ENCODE results near the gene SCAPER.
"Not testable (repeated sequence)": the region's sequence is repeated elsewhere in the genome, so short reads cannot be mapped to it uniquely, and the experiment has no call there.

Gene SCAPER

DNA sequence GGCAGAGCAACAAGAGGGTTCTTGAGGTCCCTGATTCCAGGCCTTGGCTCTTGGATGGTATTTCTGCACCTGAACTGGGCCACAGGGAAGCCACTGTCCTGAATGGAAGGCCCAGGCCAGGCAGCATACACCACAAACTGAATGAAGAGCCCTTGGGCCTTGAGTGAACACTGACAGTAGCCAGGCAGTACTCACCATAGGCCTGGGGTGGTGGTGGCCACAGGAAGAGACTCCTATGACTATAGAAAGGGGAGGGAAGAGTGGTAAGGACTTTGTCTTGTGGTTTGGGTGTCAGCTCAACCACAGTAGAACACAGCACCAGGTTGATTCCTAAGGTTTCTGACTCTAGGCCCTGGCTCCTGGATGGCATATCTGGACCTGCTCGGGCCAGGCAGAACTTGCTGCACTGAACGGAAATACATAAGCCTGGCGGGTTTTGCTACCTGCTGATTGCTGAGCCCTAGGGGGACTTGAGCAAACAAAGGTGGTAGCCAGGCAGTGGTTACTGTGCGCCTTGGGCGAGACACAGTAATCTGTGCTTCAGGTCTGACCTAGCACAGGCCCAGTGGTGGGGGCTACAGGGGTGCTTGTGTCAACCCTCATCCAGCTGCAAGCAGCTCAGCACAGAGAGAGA, 327.1 kb downstream of the SCAPER start:
- no peak for DNase-seq (ENCODE audit: low read depth, low spot score)

DNA sequence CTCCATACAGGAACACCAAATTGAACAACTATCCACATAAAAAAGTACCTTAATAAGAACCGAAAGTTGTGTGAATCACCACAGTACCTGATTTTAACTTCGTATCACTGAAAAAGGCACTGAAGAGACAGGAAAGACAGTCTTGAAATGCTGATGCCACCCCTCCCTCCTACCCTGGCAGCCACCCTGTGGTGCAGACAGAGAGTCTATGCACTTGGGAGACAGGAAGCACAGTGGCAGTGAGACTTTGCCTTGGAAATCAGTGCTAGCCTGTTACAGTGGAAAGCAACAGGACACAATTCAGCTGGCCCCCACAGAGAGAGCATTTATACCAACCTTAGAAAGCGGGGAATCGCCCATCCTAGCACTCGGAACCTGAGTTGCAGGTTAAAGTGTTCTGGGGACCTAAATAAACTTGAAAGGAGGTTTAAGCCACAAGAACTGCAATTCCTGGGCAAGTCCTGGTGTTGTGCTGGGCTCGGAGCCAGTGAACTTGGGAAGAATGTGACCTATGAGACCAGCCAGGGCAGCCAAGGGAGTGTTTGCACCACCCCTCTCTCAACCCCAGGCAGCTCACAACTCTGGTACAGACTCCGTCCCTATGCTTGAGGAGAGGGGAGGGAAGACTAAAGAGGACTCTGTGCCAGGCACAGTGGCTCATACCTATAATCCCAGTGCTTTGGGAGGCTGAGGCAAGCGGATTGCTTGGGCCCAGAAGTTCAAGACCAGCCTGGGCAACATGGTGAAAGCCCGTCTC, 328.4 kb downstream of the SCAPER start:
- no peak for DNase-seq (ENCODE audit: low read depth, low spot score)

DNA sequence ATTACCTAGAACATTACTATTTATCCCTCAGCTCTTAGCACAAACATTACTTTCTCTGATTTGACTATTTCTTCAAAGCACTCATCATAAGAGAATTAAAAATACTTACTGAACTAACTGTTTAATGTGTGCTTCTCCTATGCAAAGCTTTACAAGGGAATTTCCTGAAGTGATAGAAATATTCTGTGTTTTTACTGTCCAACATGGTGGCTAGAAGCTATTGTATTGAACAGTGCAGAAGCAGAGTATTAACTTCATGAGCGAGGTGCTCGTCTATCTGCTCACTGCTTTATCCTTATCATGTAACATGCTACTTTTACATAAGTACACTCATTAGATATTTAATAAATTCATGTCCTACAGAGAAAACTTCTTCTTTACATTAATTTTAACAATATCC, 329.5 kb downstream of the SCAPER start:
- no peak for DNase-seq (ENCODE audit: low read depth, low spot score)

DNA sequence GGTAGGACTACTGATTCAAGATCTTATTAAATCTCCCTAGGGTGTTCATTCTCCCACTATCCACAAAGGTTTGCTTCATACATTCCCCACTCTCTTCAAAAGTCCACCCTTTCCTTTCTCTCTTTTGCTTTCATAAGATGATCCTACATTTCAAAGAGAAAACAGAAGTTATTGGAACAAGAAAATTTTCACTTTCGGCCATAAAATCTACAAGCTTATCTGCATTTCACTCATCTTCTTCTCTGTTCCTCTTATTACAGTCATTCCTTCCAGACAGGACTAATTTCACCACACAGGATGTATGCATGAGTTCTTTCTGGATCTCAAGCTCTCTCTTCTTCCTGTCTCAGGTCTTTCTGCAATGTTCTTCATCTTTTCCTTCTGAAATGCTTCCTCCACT, 329.9 kb downstream of the SCAPER start:
- no peak for DNase-seq (ENCODE audit: low read depth, low spot score)

DNA sequence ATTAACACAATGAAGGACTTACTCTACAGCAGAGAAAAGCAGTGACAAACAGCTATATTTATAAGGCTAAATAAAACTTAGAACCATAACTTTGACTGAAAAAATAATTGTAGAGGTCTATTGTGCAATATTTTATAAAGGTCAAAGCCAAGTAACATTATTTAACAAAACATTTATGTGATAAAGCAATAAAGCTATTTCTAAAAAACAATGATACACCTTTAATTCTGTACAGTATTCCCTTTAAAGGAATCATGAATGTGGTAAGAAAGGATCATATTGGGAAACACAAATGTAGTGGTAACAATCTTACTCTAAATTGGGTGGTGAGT, 332.2 kb downstream of the SCAPER start:
- no peak for DNase-seq (ENCODE audit: low read depth, low spot score)

DNA sequence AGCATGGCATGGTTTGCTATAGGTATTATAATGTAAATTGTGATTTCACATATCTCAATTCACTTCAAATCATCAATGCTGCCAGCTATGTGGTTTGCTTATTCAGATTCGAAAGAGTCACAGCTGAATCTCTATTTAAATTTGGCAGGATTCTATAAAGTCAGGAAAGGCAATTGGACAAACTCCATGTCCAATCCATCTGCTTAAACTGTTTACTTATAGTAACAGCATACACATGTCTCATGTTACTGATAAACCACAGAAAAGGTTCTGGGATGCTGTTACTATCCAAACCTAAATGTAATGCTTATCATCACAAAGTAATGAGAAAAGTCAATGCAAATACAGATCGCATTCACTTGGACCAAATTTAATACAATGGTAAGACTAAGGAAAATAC, 338.9 kb downstream of the SCAPER start:
- no peak for DNase-seq (ENCODE audit: low read depth, low spot score)

DNA sequence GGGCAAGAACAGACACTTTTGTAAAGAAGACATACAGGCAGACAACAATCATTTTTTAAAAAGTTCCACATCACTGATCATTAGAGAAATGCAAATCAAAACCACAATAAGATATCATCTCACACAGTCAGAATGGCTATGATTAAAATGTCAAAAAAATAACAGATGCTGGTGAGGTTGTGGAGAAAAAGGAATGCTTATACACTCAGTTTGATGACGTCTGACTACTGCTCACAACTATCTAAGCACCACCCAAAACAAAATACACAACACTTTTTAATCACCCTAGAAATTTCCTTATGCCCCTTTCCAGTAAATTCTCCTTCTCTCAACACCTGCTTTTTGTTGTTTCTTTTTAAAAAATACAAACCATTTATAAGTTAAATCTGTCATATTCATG, 339.8 kb downstream of the SCAPER start:
- DNase-seq (ENCODE audit: low read depth, low spot score) = no peak

DNA sequence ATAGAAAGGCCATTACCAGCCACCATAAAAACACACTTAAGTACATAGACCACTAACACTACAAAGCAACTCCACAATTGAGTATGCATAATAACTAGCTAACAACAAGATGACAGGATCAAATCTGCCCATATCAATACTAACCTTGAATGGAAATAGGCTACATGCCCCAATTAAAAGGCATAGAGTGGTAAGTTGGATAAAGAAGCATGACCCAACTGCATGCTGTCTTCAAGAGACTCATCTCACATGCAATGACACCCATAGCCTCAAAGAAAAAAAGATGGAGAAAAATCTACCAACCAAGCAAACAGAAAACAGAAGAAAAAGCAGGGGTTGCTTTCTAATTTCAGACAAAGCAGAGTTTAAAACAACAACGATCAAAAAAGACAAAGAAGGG, 349.9 kb downstream of the SCAPER start:
- no peak for DNase-seq (ENCODE audit: low read depth, low spot score)

DNA sequence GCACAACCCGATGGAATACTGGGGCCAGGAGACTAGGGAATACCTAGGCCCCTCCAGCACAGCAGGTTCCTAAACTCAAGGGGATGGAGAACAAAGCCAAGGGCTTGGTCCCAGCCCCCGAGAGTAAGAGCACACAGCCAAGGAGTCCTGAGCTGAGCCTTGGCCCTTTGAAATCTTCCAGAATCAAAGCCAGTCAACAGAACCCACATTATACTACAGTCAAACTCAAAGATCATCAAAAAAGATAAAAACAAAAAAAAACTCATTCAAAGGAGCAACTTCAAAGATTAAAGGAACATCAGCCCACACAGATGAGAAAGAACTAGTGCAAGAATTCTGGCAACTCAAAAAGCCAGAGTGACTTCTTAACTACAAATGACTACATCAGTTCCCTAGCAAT, 351.6 kb downstream of the SCAPER start:
- no peak for DNase-seq (ENCODE audit: low read depth, low spot score)

DNA sequence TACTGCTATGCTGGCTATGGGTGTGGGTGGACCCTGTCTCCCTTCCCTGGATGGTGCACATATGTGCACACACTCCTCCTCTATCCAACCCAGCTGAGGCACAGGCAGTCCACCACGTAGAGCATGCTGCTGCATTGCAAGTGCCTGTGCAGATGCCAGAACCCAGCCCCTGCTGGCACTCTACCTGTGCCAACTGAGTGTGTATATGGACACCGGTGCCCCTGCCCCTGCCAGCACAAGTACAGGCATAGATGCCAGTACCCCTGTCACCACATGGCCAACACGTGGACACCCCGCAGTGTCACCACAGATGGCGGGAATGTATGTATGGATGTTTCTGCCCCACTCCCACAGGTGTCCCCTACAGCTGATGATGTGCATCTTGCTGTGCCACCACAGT, 352.0 kb downstream of the SCAPER start:
- DNase-seq (ENCODE audit: low read depth, low spot score) = no peak

DNA sequence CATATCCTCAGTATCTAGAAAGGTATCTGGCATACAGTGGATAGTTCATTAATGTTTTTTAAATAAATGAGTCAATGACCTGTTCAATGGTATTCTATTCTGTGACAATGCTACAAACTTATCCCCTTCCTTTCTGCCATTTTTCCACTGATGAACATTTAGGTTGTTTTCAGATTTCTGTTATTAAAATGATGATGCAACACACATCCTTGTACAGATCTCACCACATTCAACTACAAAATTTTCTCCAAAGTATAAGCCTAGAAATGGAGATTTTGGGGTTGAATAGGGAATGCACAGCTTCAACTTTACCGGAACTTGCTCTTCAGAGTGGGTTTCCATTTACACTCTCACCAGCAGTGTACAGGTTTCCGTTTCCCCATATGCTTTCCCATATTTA, 358.3 kb downstream of the SCAPER start:
- no peak for DNase-seq (ENCODE audit: low read depth, low spot score)

DNA sequence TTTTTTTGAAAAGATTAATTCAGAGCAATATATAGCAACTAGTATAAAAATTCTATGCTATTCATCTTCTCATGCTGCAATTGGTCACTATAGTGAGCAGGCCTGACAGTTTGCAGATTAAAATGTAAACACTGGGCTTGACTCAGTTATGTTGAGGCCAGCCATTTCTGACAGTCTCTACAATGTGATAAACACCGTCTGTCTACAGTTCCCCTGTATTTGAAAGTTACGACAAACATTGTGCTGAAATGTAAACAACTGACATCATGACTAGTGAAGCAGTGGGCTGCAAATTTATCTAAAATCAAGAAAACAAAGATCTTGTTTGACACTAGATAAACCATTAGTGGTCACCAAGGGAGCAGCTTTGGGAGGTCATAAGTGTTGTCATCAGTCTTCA, 371.1 kb downstream of the SCAPER start:
- no peak for DNase-seq (ENCODE audit: low read depth, low spot score)

DNA sequence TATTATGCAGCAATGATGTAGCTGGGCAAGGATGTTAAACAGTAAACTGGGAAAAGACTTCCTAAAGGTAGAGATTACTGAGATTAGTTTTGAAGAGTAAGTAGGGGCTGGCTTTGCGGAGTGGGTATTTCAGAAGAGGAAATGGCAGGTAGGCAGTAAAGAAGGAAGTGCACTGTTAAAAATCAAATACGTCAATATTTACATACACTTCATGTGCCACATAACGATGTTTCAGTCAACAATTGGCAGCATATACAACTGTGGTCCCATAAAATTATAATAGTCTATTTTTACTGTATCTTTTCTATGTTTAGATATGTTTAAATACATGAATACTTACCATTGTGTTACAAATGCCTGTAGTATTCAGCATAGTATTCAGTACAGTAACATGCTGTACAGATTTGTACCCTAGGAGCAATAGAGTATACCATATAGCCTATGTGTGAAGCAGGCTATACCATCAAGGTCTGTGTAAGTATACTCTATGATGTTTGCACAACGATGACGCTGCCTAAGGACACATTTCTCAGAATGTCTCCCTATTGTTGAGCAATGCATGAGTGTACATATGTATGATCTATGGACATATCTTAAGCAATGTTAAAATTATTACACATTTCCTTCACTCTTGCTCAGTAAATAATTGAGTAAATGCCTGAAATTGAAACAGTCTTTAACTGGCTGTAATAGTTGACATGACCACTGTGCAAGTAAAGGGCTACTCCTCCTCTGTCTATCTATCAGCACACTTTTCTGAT, 371.9 kb downstream of the SCAPER start:
- DNase-seq (ENCODE audit: low read depth, low spot score) = no peak

DNA sequence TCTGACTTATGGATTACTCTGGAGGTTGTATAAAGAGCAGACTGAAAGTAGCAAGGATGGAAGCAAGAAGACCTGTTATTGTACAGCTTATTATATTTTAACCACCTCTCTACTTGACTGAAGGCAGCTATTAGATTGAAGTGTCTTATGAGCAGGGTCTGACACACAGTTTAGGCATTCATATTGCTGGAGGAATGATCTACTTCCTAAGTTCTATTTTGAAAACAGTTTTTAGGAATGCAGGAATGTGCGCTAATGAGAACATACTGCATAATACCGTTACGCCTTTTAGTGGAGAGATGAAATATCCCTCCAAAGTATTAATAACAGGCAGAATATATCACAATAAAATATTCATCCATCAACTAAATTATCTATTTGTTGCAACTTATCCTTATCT, 375.2 kb downstream of the SCAPER start:
- no peak for DNase-seq (ENCODE audit: low read depth, low spot score)

DNA sequence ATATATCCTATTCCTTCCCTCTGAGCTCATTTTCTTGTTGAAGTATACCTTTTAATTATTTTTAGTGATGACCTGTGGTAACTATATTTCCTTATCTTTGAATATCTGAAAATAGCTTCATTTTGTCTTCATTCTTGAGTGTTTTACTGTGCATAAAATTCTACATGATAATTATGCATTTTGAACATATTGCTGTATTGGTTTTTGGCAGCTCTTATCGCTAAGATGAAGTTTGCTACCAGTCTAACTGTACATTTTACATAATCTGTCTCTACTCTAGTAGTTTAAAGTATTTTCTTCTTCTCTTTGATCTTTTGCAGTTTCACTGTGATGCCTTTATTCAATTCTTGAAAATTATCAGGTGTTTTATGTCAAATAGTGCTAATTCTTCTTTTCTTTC, 379.0 kb downstream of the SCAPER start:
- no peak for DNase-seq (ENCODE audit: low read depth, low spot score)

DNA sequence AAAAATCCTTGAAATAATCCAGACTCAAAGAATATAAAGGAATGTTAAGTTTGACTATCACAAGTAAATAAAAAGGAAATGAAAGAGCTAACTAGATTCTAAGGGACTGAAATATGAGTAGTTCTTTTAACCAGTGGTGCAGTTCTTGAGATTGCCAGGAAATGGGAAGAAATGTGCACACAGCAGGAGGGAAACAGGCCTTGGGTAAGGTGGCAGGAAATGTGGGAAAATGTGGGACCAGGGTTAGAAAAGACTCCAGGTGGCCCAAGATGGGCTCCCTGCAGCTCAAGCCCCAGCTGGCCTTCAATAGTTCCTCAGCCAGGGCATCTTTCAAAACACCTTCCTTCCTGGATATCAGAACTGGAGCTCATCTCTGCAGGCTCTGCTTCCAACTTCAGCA, 387.2 kb downstream of the SCAPER start:
- no peak for DNase-seq (ENCODE audit: low read depth, low spot score)

DNA sequence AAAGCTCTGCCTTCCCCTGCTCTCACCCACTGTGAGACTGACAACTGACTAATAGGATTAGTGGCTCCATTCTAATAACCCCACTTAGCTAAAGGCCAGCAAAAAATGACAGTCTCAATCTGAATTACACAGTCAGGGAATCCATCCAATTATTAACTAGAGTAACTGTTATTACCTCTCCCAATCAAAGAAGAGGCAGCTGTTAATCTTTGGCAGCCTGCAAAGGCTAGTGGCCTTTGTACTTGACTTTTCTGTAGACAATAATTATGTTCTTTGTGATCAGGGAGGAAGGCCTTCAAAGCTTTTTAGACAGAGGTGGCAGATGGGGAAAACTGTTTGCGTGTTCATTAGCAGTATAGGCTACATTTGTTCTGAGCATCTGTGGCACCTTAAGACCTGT, 390.9 kb downstream of the SCAPER start:
- DNase-seq (ENCODE audit: low read depth, low spot score) = no peak

DNA sequence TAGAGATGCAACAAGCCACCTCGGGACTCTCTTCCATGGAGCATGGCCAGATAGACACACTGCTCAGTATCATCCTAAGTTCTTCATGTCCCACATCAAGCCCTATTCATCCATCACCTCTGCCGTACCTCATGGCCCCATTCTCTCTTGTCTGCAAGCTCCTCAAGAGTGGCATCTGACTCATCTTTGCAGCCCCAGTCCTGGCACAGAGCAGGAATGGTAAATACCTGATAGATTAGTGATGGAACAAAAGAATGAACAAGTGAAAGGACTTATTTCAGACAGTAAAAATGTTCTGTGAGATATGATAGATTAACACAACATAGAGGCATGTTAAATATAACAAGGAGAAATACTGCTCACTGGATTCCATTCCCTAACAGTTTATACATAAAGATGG, 392.2 kb downstream of the SCAPER start:
- DNase-seq (ENCODE audit: low read depth, low spot score) = no peak

DNA sequence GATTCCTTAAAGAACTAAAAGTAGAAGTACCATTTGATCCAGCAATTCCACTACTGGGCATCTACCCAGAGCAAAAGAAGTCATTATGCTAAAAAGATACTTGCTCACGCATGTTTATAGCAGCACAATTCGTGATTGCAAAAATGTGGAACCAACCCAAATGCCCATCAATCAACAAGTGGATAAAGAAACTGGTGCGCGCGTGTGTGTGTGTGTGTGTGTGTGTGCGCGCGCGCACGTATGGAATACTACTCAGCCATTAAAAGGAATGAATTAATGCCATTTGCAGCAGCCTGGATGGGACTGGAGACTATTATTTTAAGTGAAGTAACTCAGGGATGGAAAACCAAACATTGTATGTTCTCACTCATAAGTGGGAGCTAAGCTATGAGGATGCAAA, 394.5 kb downstream of the SCAPER start:
- DNase-seq (ENCODE audit: low read depth, low spot score) = not testable (repeated sequence)

DNA sequence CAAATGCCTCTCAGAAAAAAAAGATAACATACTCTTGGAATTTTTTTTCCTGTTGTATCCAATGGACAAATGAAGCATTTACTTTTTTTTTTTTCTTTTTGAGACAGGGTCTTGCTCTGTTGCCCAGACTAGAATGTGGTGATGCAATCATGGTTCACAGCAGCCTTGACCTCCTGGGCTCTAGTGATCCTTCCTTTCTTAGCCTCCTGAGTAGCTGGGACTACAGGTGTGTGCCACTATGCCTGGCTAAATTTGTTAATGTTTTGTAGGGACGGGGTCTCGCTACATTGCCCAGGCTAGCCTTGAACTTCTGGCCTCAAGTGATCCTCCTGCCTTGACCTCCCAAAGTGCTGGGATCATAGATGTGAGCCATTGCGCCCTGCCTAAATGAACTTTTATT, 401.3 kb downstream of the SCAPER start:
- DNase-seq (ENCODE audit: low read depth, low spot score) = no peak

DNA sequence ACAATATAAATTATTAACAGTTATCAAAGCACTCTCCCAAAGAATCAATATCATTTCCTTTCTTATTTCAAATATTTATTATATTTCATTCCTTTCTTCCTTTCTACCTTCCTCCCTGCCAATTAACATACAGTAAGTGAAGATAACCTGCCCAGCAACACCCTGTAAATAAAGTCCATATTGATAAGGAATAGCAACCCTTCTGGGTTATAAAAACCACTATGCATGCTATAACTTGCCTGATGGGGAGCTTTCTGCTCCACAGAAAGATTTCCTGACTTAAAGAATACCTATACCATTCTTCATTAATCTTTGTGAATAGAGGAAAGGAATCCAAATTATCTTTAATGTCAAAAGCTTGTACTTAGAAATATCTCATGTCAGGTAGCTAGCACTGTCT, 402.0 kb downstream of the SCAPER start:
- DNase-seq (ENCODE audit: low read depth, low spot score) = no peak

DNA sequence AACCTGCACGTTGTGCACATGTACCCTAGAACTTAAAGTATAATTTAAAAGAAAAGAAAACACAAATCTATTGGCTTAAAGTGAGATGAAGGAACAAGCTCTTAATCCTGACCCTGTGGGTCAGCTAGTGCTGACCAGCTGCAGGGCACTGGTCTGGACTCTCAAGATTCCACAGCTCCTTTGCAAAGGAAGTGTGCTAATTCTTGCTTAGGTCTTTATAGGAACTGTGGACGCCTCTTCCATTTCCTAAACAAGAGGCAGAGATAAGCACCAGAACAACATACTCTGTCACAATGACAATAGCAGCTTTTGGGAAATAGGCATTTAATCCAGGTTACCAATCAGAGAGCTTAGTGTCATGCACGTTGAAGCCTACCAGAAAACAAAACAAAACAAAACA, 402.5 kb downstream of the SCAPER start:
- no peak for DNase-seq (ENCODE audit: low read depth, low spot score)

DNA sequence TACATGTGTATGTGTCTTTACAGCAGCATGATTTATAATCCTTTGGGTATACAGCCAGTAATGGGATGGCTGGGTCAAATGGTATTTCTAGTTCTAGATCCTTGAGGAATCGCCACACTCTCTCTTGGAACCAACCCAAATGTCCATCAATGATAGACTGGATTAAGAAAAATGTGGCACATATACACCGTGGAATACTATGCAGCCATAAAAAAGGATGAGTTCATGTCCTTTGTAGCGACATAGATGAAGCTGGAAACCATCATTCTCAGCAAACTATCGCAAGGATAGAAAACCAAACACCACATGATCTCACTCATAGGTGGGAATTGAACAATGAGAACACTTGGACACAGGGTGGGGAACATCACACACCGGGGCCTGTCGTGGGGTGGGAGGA, 403.0 kb downstream of the SCAPER start:
- not testable (repeated sequence) for DNase-seq (ENCODE audit: low read depth, low spot score)

Measured in iPS DF 19.7 (cell line).